GM19351 (cell line): ENCODE results near the gene RPL10.
A peak's percentile ranks its signal among the peaks of the same experiment; 100 is the strongest.
"Not testable (repeated sequence)": the region's sequence is repeated elsewhere in the genome, so short reads cannot be mapped to it uniquely, and the experiment has no call there.

Source experiments
- ATAC-seq: cut with Tn5 transposase; IDR thresholded peaks from one replicate; pipeline ENCODE4 v1.9.1; 2021; ENCODE audit warnings: mild to moderate bottlenecking, moderate library complexity; ENCODE audit not compliant: unreplicated experiment

Gene RPL10

GRCh38 chrX:154375156-154375504 is 23.0 kb upstream of the RPL10 start:
- ATAC-seq, result no peak

GRCh38 chrX:154376774-154377173 is 21.4 kb upstream of the RPL10 start:
- no peak for ATAC-seq

- ATAC-seq, result peak; percentile 0
These were observed 19.9 kb upstream of the RPL10 start for GRCh38 chrX:154378059-154378798.

- peak; percentile 75 for ATAC-seq
These were observed 19.2 kb upstream of the RPL10 start, which contains the start of gene EMD for GRCh38 chrX:154378799-154379568. TSS of gene EMD (plus strand) at chrX:154379295. CDS start at chrX:154379485, 190 bp downstream.

GRCh38 chrX:154379569-154379951 is 18.6 kb upstream of the RPL10 start:
- no peak for ATAC-seq

GRCh38 chrX:154380153-154380552 is 18.0 kb upstream of the RPL10 start:
- no peak for ATAC-seq

GRCh38 chrX:154380787-154381186 is 17.4 kb upstream of the RPL10 start:
- ATAC-seq, result no peak

GRCh38 chrX:154381271-154381670 is 16.9 kb upstream of the RPL10 start:
- ATAC-seq, result no peak

- ATAC-seq, result no peak
These were observed 15.6 kb upstream of the RPL10 start for GRCh38 chrX:154382483-154383069.

GRCh38 chrX:154383359-154384283 is 14.6 kb upstream of the RPL10 start:
- ATAC-seq, result no peak

GRCh38 chrX:154384284-154384892 is 13.8 kb upstream of the RPL10 start:
- ATAC-seq, result no peak

GRCh38 chrX:154388094-154388493 is 10.1 kb upstream of the RPL10 start:
- ATAC-seq, result peak; percentile 33

- ATAC-seq, result not testable (repeated sequence)
These were observed 9.5 kb upstream of the RPL10 start for GRCh38 chrX:154388649-154389048.

- peak; percentile 62 for ATAC-seq
These were observed 8.1 kb upstream of the RPL10 start for GRCh38 chrX:154389812-154390747.

- ATAC-seq, result not testable (repeated sequence)
These were observed 1.8 kb upstream of the RPL10 start for GRCh38 chrX:154396363-154396762.

GRCh38 chrX:154396973-154397887 is 947 bp upstream of the RPL10 start:
- ATAC-seq, result peak; percentile 57

GRCh38 chrX:154398668-154399526 is 720 bp downstream of the RPL10 start:
- ATAC-seq, result no peak
